Thyroid gland (tissue), 4 donors: ENCODE data around the gene WDR87.

ENCODE experiments used
- POLR2A ChIP-seq, 2 donors: fragments of 450-650 bp; IDR thresholded peaks; one replicate each; pipeline ENCODE4 v1.6.1; 2017; ENCODE audit warnings: antibody characterized with exemption in 2 of 2, mild to moderate bottlenecking in 2 of 2, moderate library complexity in 1 of 2
- TF ChIP-seq, protein P1 (sequence below), 6 experiments: fragments of 200-600 bp in 3 of 6; fragments of 450-650 bp in 3 of 6; sonication (generic) in 3 of 6; IDR thresholded peaks; one replicate each; pipeline ENCODE4 v1.5.1; 2016 to 2019; ENCODE audit warnings: antibody characterized with exemption in 6 of 6, mild to moderate bottlenecking in 2 of 6, inconsistent platforms in 1 of 6, moderate library complexity in 1 of 6

DNA sequence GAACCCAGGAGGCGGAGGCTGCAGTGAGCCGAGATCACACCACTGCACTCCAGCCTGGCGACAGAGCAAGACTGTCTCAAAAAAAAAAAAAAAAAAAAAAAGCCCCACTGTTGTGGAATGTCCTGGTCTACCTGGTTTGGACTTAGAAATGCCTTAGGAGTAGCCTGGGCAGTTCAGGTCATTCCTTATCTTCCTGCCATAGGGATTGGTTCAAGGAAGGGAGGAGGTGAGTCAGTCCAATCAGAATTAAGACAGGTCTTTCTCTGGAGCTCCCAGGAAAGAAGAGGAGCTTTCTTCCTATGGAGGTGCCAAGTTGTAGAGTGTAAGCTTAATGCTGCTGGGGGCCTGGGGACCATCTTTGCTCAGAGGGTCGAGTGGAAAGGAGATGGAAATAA lies 45.4 kb upstream of the WDR87 start:
- TF ChIP-seq, protein P1, sequence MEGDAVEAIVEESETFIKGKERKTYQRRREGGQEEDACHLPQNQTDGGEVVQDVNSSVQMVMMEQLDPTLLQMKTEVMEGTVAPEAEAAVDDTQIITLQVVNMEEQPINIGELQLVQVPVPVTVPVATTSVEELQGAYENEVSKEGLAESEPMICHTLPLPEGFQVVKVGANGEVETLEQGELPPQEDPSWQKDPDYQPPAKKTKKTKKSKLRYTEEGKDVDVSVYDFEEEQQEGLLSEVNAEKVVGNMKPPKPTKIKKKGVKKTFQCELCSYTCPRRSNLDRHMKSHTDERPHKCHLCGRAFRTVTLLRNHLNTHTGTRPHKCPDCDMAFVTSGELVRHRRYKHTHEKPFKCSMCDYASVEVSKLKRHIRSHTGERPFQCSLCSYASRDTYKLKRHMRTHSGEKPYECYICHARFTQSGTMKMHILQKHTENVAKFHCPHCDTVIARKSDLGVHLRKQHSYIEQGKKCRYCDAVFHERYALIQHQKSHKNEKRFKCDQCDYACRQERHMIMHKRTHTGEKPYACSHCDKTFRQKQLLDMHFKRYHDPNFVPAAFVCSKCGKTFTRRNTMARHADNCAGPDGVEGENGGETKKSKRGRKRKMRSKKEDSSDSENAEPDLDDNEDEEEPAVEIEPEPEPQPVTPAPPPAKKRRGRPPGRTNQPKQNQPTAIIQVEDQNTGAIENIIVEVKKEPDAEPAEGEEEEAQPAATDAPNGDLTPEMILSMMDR (IDR thresholded peaks at IDR 0.05) = no peak
- no peak for TF ChIP-seq POLR2A (IDR thresholded peaks at IDR 0.05)
